Activated CD8-positive, alpha-beta T cell treated with anti-CD3 and anti-CD28 coated beads, Interleukin-2, amount 10 ng/mL, durations not matched to agents 7 days and 5 days (primary cell): ENCODE results near the gene FAM3A. TPM values are rescaled to one million over a fixed set of nuclear protein-coding genes. Genes with fewer than 3 reads are reported as not detected.
A peak's percentile ranks its signal among the peaks of the same experiment; 100 is the strongest.

Experiments
- ATAC-seq: fragments of 150-1000 bp; cut with Tn5 transposase; one replicate; pipeline ENCODE4 v1.10.0; 2021; ENCODE audit warnings: moderate library complexity
- CTCF ChIA-PET: fragments of 350-600 bp; sonication (Branson Sonifier 250); formaldehyde crosslinking; loops from one replicate; lab custom pipeline; 2021; ENCODE audit warnings: antibody characterized with exemption; lab: Charles Lee
- POLR2A ChIA-PET: fragments of 350-600 bp; sonication (Branson Sonifier 250); formaldehyde crosslinking; loops from one replicate; lab custom pipeline; 2021; ENCODE audit warnings: antibody characterized with exemption; lab: Charles Lee
- DNase-seq: peaks from one replicate; pipeline ENCODE4 v3.0.0-alpha.2; 2020
- H3K27ac Mint-ChIP-seq: one replicate; pipeline ENCODE4 v1.8.0; 2021; ENCODE audit warnings: mild to moderate bottlenecking, mixed read lengths
- H3K27me3 Mint-ChIP-seq: one replicate; pipeline ENCODE4 v1.8.0; 2021; ENCODE audit warnings: low read depth, mixed read lengths
- H3K36me3 Mint-ChIP-seq: one replicate; pipeline ENCODE4 v1.8.0; 2021; ENCODE audit warnings: low read depth, mixed read lengths
- H3K4me1 Mint-ChIP-seq: one replicate; pipeline ENCODE4 v1.8.0; 2021; ENCODE audit warnings: low read depth, mixed read lengths
- H3K4me3 Mint-ChIP-seq: one replicate; pipeline ENCODE4 v1.8.0; 2021; ENCODE audit warnings: mild to moderate bottlenecking, mixed read lengths
- H3K9me3 Mint-ChIP-seq: one replicate; pipeline ENCODE4 v1.8.0; 2022; ENCODE audit warnings: mixed read lengths; ENCODE audit not compliant: insufficient read depth
- total RNA-seq, 2 experiments: library from RNA; stranded (reverse); gene quantifications; one replicate each; pipeline ENCODE4 v1.2.3, GENCODE V29; 2021

The FAM3A gene
- total RNA-seq, 2 experiments from 2014 or later, result 28.5 to 31.6 TPM

DNA sequence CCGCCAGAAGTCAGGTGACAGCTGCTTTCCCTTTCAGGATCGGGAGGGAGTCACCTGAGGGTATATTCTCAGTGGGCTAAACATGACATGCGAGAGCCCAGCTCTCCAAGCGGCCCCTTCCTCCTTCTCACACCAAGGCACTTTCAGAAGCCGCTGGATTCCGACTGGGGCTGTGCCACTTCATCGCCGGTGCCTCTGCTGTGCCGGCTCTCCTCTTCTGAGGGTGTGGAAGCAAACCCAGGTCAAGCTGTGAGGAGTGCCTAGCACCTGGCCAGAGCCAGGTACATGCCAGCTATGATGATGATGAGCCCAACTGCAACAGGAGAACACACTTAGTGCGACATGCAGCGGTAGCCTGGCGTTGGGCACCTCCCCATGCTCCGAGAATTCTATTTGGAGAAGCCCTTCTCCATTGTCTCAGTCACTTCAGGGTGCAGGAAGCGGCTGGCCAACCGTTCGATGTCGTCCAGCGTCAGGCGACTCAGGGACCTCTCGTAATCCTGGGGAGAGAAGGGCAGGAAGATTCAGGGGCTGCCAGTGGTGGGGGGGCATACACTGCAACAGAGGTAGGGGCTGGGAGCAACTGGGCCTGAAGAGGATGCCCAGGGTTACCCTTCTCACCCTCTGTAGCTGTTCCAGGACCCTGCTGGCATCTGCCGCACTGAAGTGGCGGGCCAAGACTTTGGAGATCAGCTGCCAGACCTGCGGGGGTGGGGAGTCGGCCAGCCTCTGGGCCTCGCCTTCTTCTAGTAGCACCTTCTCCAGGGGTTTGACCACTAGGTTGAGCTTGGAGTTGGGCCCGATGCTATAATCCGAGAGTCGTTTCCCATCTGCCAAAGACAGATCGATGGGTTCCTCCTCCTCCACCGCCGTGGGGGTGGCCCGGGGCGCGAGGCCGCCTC, 30.6 kb downstream of the FAM3A start:
- ChIA-PET CTCF (no interaction called here), POLR2A (interaction anchor here (0.5 to 2.4 kb wide), 4 partner anchors 27 to 87 kb away, joined by 3 to 8 read pairs (median 4); partner anchors contain the start of genes FAM3A and RPL10)
- ATAC-seq, result no peak
- H3K9me3 Mint-ChIP-seq, result no peaks in the 10 kb centered on the region
- H3K27ac Mint-ChIP-seq, result peak overlapping the region; percentile 70
- DNase-seq, result no peak
- H3K27me3 Mint-ChIP-seq, result no peaks in the 10 kb centered on the region
- peak overlapping the region; percentile 69 for H3K4me3 Mint-ChIP-seq
- H3K4me1 Mint-ChIP-seq, result peaks cover 37% of the 10 kb centered on the region
- peaks cover 25% of the 10 kb centered on the region for H3K36me3 Mint-ChIP-seq

DNA sequence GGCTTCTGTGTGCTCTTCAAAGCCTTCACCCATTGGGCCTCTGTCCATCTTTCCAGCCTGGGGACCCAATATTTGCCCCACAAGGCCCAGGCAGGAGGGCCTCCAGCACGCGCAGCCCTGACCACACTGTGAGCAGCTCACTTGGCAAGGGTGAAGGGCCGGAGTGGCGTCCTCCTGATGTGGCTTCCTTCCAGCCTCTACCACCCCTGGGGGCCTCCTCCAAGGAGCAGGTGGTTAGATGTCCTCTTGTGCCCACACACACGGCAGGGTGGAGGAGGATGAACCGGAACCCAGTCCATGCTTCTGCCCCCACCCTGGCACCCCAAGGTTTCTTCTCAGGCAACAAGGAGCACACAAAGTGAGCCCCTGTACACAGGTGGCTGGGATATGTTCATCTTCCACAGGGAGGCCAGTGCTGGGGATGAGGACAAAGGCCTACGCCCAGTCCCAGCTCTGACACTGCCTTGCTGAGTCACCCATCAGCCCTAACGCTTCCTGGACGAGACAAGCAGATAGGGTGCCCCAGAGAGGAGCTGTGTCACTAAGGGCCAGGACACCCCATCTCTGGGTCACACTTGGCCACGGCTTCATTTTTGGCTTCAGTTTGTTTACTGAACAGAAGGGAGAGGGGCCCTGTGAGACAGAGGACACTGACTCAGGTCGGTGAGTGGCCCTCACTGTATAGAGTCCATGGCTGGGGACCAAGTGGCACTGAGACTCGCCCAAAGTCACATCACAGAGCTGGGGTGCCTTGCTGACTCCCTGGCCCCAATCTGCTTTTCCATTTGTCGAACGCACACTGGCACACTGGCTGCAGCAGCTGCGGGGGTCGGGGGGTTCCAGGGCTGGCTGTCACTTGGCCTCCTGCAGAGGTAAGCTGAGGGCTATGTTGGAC, 31.5 kb downstream of the FAM3A start:
- CTCF ChIA-PET, result no interaction called here
- peaks cover 37% of the 10 kb centered on the region for H3K4me1 Mint-ChIP-seq
- peak overlapping the region; percentile 69 for H3K4me3 Mint-ChIP-seq
- DNase-seq (no peak), ATAC-seq (no peak)
- peaks cover 23% of the 10 kb centered on the region for H3K36me3 Mint-ChIP-seq
- POLR2A ChIA-PET, result interaction anchor here (0.5 to 1.6 kb wide), 2 partner anchors 45 to 86 kb away, joined by 3 to 6 read pairs; partner anchors contain the start of gene RPL10
- H3K9me3 Mint-ChIP-seq, result no peaks in the 10 kb centered on the region
- H3K27ac Mint-ChIP-seq, result no peak overlapping the region
- no peaks in the 10 kb centered on the region for H3K27me3 Mint-ChIP-seq

GRCh38 chrX:154483325-154483724, 32.7 kb downstream of the FAM3A start:
- ATAC-seq (no peak), DNase-seq (no peak)
- Mint-ChIP-seq H3K27ac (no peak overlapping the region), H3K27me3 (no peaks in the 10 kb centered on the region), H3K36me3 (peaks cover 19% of the 10 kb centered on the region), H3K4me1 (peaks cover 34% of the 10 kb centered on the region), H3K9me3 (no peaks in the 10 kb centered on the region), H3K4me3 (no peak overlapping the region)
- ChIA-PET CTCF (no interaction called here), POLR2A (no interaction called here)

DNA sequence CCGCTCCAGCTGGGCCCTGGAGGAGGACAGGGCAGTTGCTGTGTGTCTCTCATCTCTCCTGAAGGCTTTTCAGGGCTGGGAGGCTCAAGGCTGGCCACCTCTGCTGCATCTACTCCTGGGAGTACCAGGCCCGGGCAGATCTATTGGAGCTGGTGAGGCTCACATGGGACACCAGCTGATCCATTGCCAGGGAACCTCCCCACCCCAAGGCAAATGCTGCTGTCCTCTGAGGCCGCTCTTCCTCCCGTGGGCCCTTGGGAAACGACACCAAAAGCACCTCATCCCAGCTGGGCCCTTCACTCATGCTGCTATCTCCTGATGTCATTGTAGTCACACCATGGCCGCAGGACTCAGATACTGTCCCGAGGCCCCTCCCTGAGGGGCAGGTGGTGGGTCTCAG, 33.2 kb downstream of the FAM3A start:
- Mint-ChIP-seq H3K9me3 (no peaks in the 10 kb centered on the region), H3K4me3 (no peak overlapping the region), H3K4me1 (peaks cover 31% of the 10 kb centered on the region), H3K27me3 (no peaks in the 10 kb centered on the region), H3K36me3 (peaks cover 15% of the 10 kb centered on the region), H3K27ac (no peak overlapping the region)
- DNase-seq (no peak), ATAC-seq (no peak)
- ChIA-PET POLR2A (no interaction called here), CTCF (no interaction called here)

- Mint-ChIP-seq H3K36me3 (peaks cover 12% of the 10 kb centered on the region), H3K4me3 (no peak overlapping the region), H3K27ac (no peak overlapping the region), H3K9me3 (no peaks in the 10 kb centered on the region), H3K4me1 (peaks cover 33% of the 10 kb centered on the region), H3K27me3 (no peaks in the 10 kb centered on the region)
- DNase-seq (no peak), ATAC-seq (no peak)
- ChIA-PET CTCF (interaction anchor here (1.6 kb wide), 1 partner anchor 83 kb away, joined by 6 read pairs; the partner anchor contains the start of gene RPL10), POLR2A (interaction anchor here (1.0 kb wide), 1 partner anchor 8 kb away, joined by 3 read pairs; the partner anchor contains the start of gene SLC10A3)
Measured at GRCh38 chrX:154481911-154482601, 34.0 kb downstream of the FAM3A start.

GRCh38 chrX:154481195-154481594, 34.8 kb downstream of the FAM3A start:
- Mint-ChIP-seq H3K27me3 (no peaks in the 10 kb centered on the region), H3K4me1 (peaks cover 39% of the 10 kb centered on the region), H3K4me3 (no peak overlapping the region), H3K36me3 (peaks cover 15% of the 10 kb centered on the region), H3K27ac (no peak overlapping the region), H3K9me3 (no peaks in the 10 kb centered on the region)
- DNase-seq, result no peak
- ChIA-PET CTCF (interaction anchor here (1.6 kb wide), 1 partner anchor 82 kb away, joined by 6 read pairs; the partner anchor contains the start of gene RPL10), POLR2A (interaction anchor here (1.0 kb wide), 1 partner anchor 9 kb away, joined by 3 read pairs; the partner anchor contains the start of gene SLC10A3)
- no peak for ATAC-seq

DNA sequence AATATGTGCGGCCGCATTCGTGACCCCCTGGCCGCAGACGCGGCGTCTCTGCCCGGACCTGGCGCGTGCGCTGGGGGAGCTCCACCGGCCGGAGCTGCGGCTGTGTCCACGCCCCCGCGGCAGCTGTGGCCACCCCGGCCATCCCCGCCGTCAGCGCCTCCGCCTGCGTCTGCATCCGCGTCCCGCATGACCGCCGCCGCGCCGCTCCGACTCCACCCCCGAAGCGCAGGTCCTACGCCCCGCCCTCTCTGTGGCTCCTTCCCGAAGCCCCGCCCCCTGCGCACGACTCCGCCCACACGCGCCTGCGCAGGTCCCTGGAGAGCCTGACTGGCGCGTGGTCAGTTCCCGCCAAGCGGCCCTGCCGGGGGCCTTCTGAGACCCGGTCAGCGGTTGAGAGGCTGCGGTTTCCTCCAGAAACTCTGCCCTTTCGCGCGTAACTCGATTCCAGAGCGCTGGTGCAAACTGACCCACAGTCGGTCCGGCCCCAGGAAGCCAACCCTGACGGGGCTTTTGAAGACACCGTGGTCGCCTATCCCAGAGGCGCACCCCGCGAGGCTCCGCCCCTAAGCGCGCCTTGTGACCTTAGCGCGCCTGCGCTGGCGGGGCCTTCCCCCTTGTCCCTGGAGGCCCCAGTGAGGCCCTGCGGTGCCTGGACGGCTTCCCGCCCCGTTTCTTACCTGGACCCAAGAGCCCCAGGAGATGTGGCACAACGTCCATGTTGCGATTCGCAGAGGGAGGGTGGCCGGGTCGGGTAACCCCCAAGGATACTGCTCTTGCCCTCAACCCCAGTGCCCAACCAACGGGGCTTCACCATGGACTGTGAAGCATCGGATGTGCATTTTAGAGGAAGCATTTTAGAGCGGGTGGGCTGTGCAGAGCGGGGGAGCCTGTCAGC, 37.1 kb downstream of the FAM3A start, which contains the start of gene LAGE3:
LAGE3 (minus strand) TSS at position 554 of the 895 bp plus-strand sequence; CDS start at position 188, 366 bp downstream.
- Mint-ChIP-seq H3K27me3 (no peaks in the 10 kb centered on the region), H3K9me3 (no peaks in the 10 kb centered on the region), H3K27ac (peak within 1 kb of the TSS; percentile 94), H3K36me3 (peaks cover 12% of the 10 kb centered on the region), H3K4me1 (peaks cover 35% of the 10 kb centered on the region), H3K4me3 (peak within 1 kb of the TSS; percentile 79)
- ATAC-seq (peak; percentile 95), DNase-seq (peak; percentile 95)
- POLR2A ChIA-PET, result interaction anchor here (1.0 to 1.1 kb wide), 2 partner anchors 24 to 80 kb away, joined by 3 to 4 read pairs; no protein-coding TSS in a partner anchor
- CTCF ChIA-PET, result no interaction called here

- Mint-ChIP-seq H3K4me3 (peak overlapping the region; percentile 79), H3K27me3 (no peaks in the 10 kb centered on the region)
Measured at GRCh38 chrX:154477891-154478477, 38.0 kb downstream of the FAM3A start.

DNA sequence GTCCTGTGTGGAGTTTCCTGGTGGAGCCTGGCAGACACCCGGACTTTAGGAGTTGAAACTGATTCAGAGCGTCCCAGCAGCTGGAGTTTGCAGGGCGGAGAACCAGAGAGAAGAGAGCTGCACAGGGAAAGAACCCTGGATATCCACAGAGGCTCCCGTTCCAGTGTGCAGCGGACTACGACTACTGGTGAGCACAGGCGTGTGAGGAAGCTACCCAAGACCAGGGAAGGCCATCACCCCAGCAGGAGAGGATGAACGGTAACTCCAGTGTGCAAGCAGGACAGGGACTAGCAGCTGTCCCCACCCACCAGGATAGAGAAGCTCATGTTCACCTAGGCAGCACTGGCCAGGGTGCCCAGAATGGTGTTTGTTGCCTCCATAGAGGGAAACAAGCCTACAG, 39.2 kb downstream of the FAM3A start:
- Mint-ChIP-seq H3K4me3 (no peak overlapping the region), H3K9me3 (no peaks in the 10 kb centered on the region), H3K27ac (no peak overlapping the region), H3K36me3 (peaks cover 13% of the 10 kb centered on the region), H3K27me3 (no peaks in the 10 kb centered on the region), H3K4me1 (peaks cover 23% of the 10 kb centered on the region)
- ChIA-PET POLR2A (interaction anchor here (0.7 to 1.7 kb wide), 3 partner anchors 14 to 23 kb away, joined by 3 to 4 read pairs (median 3); partner anchors contain the start of gene SLC10A3), CTCF (interaction anchor here (0.9 to 1.0 kb wide), 2 partner anchors 50 to 58 kb away, joined by 3 read pairs; no protein-coding TSS in a partner anchor)
- ATAC-seq (no peak), DNase-seq (no peak)

More at GRCh38 chrX:154477891-154478477, 38.0 kb downstream of the FAM3A start:
- ATAC-seq (no peak), DNase-seq (no peak)
- POLR2A ChIA-PET, result interaction anchor here (1.0 to 1.7 kb wide), 5 partner anchors 11 to 79 kb away, joined by 3 to 4 read pairs (median 3); partner anchors contain the start of gene SLC10A3
- peaks cover 26% of the 10 kb centered on the region for H3K4me1 Mint-ChIP-seq
- H3K27ac Mint-ChIP-seq, result peak overlapping the region; percentile 81
- peaks cover 11% of the 10 kb centered on the region for H3K36me3 Mint-ChIP-seq
- H3K9me3 Mint-ChIP-seq, result no peaks in the 10 kb centered on the region
- CTCF ChIA-PET, result interaction anchor here (1.0 kb wide), 1 partner anchor 49 kb away, joined by 3 read pairs; no protein-coding TSS in a partner anchor

DNA sequence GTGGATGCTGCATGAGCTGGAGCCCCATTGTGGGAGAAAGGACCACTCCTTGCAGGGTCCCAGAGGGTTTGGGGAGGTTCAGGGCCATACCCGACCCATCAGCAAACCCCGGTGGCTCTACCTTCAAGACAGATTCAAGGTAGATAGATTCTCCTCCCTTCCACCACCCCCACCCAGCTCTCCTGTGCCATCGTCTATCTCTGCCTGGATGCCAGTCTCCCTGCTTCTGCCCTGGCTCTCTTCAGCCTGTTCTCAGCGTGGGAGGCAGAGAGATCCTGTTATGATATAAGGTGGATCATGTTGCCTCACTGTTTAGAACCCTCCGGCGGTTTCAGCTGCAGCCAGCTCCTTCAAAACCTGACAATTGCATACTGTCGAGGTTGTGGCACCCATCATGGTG, 42.3 kb downstream of the FAM3A start:
- H3K4me1 Mint-ChIP-seq, result peaks cover 16% of the 10 kb centered on the region
- DNase-seq, result no peak
- H3K27ac Mint-ChIP-seq, result peak overlapping the region; percentile 28
- POLR2A ChIA-PET, result no interaction called here
- CTCF ChIA-PET, result no interaction called here
- H3K4me3 Mint-ChIP-seq, result no peak overlapping the region
- peaks cover 16% of the 10 kb centered on the region for H3K36me3 Mint-ChIP-seq
- H3K9me3 Mint-ChIP-seq, result no peaks in the 10 kb centered on the region
- no peaks in the 10 kb centered on the region for H3K27me3 Mint-ChIP-seq
- ATAC-seq, result no peak
